Bronchial epithelial cell (primary cell): ENCODE measurements around the gene LMO4. TPM values are rescaled to one million over a fixed set of nuclear protein-coding genes. Genes with fewer than 3 reads are reported as not detected.

ENCODE experiments used
- DNase-seq: peaks from one replicate; pipeline ENCODE4 v3.0.0-alpha.2; 2010; ENCODE audit warnings: low read depth
- FAIRE-seq: peaks from 2 replicates; lab custom pipeline; 2011; peaks lifted over from hg19 to GRCh38; lab: Jason Lieb, UNC
- H3K27me3 ChIP-seq: 2 replicates; pipeline ENCODE4 v1.5.1; 2011; ENCODE audit warnings: low read length; ENCODE audit not compliant: control insufficient read depth, insufficient read depth
- H3K36me3 ChIP-seq: 2 replicates; pipeline ENCODE4 v1.5.1; 2011; ENCODE audit warnings: low read length; ENCODE audit not compliant: control insufficient read depth, insufficient read depth
- H3K4me3 ChIP-seq: 2 replicates; pipeline ENCODE4 v1.5.1; 2011; ENCODE audit warnings: mild to moderate bottlenecking, low read depth, low read length, control low read depth
- CTCF ChIP-seq: IDR thresholded peaks from 2 replicates; pipeline ENCODE4 v1.5.1; 2011; ENCODE audit warnings: mild to moderate bottlenecking, moderate library complexity, low read length, control low read depth, inconsistent platforms; ENCODE audit not compliant: insufficient read depth, severe bottlenecking
- total RNA-seq: library from RNA; depleted of rRNA; stranded (reverse); fragments of >200 nt; gene quantifications from 2 replicates; pipeline ENCODE4 v1.2.1, GENCODE V29; 2014

LMO4 gene
- total RNA-seq, 1 donor from 2014 or later, result 73.7 TPM

- no peak for DNase-seq
- FAIRE-seq, result no peak
- H3K27me3 ChIP-seq, result no peaks in the 10 kb centered on the region
- no peak overlapping the region for H3K4me3 ChIP-seq
- no peaks in the 10 kb centered on the region for H3K36me3 ChIP-seq
- TF ChIP-seq CTCF, result no peak
These were observed 64.9 kb downstream of the LMO4 start for GRCh38 chr1:87393445-87394085.

GRCh38 chr1:87394513-87394912 lies 65.8 kb downstream of the LMO4 start:
- H3K4me3 ChIP-seq, result no peak overlapping the region
- no peaks in the 10 kb centered on the region for H3K36me3 ChIP-seq
- FAIRE-seq (peak; percentile 13), DNase-seq (no peak)
- H3K27me3 ChIP-seq, result no peaks in the 10 kb centered on the region
- TF ChIP-seq CTCF, result no peak

GRCh38 chr1:87394982-87395381 lies 66.3 kb downstream of the LMO4 start:
- H3K36me3 ChIP-seq, result no peaks in the 10 kb centered on the region
- no peak for DNase-seq

More at GRCh38 chr1:87394982-87395381, 66.3 kb downstream of the LMO4 start:
- no peak for TF ChIP-seq CTCF
- no peaks in the 10 kb centered on the region for H3K27me3 ChIP-seq
- FAIRE-seq, result no peak
- no peak overlapping the region for H3K4me3 ChIP-seq
